Ectodermal cell (in vitro differentiated cells): Measurements from ENCODE around the gene CMTM1.
"Not testable (repeated sequence)": the region's sequence is repeated elsewhere in the genome, so short reads cannot be mapped to it uniquely, and the experiment has no call there.

Source experiments
- H3K27ac ChIP-seq: 2 replicates; pipeline ENCODE4 v1.7.0; 2013; ENCODE audit warnings: mild to moderate bottlenecking, low read depth, low read length; ENCODE audit not compliant: insufficient read depth, poor library complexity, severe bottlenecking
- H3K27me3 ChIP-seq: 2 replicates; pipeline ENCODE4 v1.7.0; 2013; ENCODE audit warnings: mild to moderate bottlenecking, low read length; ENCODE audit not compliant: insufficient read depth, control insufficient read depth, poor library complexity, severe bottlenecking
- H3K36me3 ChIP-seq: one replicate; pipeline ENCODE4 v1.7.0; 2013; ENCODE audit warnings: low read length; ENCODE audit not compliant: control insufficient read depth, insufficient read depth
- H3K4me1 ChIP-seq: one replicate; pipeline ENCODE4 v1.7.0; 2013; ENCODE audit warnings: low read length; ENCODE audit not compliant: control insufficient read depth, insufficient read depth
- H3K4me3 ChIP-seq: 2 replicates; pipeline ENCODE4 v1.7.0; 2013; ENCODE audit warnings: low read depth, low read length, control low read depth; ENCODE audit not compliant: insufficient read depth
- H3K9me3 ChIP-seq: 2 replicates; pipeline ENCODE4 v1.7.0; 2013; ENCODE audit warnings: mild to moderate bottlenecking, low read length, moderate library complexity; ENCODE audit not compliant: control insufficient read depth
- WGBS, 2 experiments: methylation state at CpG; one replicate each; pipeline ENCODE4 v1.1.7; 2013; ENCODE audit warnings: missing lambda C conversion rate in 2 of 2; 5-methylcytosine and 5-hydroxymethylcytosine counted together

Gene CMTM1

DNA sequence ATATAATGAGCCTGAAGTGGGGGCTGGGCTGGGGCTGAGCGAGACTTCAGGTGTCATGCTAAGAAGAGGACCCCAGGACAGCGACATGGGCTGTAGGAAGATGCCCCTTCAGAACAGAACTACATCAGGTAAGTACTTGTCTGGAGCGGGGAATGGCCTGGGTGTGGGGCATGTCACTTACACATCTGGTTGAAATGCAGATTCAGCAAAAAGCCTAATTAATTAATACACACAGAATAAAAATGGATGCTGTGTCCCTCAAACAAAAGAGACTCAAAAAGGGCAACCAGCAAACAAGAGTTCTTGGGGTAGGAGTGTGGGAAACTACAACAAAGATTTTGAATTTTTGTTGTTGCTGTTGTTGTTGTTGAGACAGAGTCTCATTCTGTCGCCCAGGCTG, 24.8 kb downstream of the CMTM1 start:
- H3K9me3 ChIP-seq: no peaks in the 10 kb centered on the region
- H3K27ac ChIP-seq: no peak overlapping the region
- no peaks in the 10 kb centered on the region for H3K4me1 ChIP-seq
- WGBS, 2 experiments: 82 to 87% methylated on average over 4 of the region's 4 CpGs
- no peaks in the 10 kb centered on the region for H3K36me3 ChIP-seq
- H3K4me3 ChIP-seq: no peak overlapping the region
- H3K27me3 ChIP-seq: no peaks in the 10 kb centered on the region

GRCh38 chr16:66592241-66592640, 26.0 kb downstream of the CMTM1 start:
- Histone ChIP-seq H3K4me3 (no peak overlapping the region), H3K27me3 (no peaks in the 10 kb centered on the region), H3K4me1 (no peaks in the 10 kb centered on the region), H3K9me3 (no peaks in the 10 kb centered on the region), H3K36me3 (no peaks in the 10 kb centered on the region), H3K27ac (no peak overlapping the region)
- 81 to 87% methylated on average over 3 of the region's 3 CpGs for WGBS, 2 experiments

DNA sequence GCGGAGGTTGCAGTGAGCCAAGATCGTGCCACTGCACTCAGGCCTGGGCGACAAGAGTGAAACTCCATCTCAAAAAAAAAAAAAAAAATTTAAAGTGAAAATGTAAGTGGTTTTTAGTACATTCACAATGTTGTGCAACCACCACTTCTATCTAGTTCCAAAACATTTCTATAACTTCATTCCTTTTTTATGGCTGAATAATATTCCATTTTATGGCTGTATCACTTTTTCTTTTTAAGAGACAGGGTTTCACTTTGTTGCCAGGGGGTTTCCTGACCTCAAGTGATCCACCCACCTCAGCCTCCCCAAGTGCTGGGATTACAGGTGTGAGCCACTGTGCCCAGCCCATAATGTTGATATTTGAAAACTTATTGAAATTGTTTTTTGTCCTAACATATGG, 26.6 kb downstream of the CMTM1 start:
- 89 to 96% methylated on average over 2 to 3 of the region's 3 CpGs for WGBS, 2 experiments
- no peaks in the 10 kb centered on the region for H3K36me3 ChIP-seq
- H3K27ac ChIP-seq: no peak overlapping the region
- H3K4me1 ChIP-seq: no peaks in the 10 kb centered on the region
- H3K4me3 ChIP-seq: no peak overlapping the region
- no peaks in the 10 kb centered on the region for H3K27me3 ChIP-seq
- H3K9me3 ChIP-seq: no peaks in the 10 kb centered on the region

GRCh38 chr16:66594739-66595138, 28.5 kb downstream of the CMTM1 start:
- no peak overlapping the region for H3K27ac ChIP-seq
- no peaks in the 10 kb centered on the region for H3K4me1 ChIP-seq
- WGBS, 2 experiments: 88 to 90% methylated on average over 7 of the region's 7 CpGs
- H3K27me3 ChIP-seq: no peaks in the 10 kb centered on the region
- no peaks in the 10 kb centered on the region for H3K9me3 ChIP-seq
- no peak overlapping the region for H3K4me3 ChIP-seq
- H3K36me3 ChIP-seq: no peaks in the 10 kb centered on the region

GRCh38 chr16:66596559-66596958, 30.3 kb downstream of the CMTM1 start:
- not testable (repeated sequence) for H3K27ac ChIP-seq, H3K4me1 ChIP-seq, H3K36me3 ChIP-seq, H3K4me3 ChIP-seq, H3K9me3 ChIP-seq, H3K27me3 ChIP-seq
- WGBS, 2 experiments: 83 to 100% methylated on average over 4 of the region's 4 CpGs

DNA sequence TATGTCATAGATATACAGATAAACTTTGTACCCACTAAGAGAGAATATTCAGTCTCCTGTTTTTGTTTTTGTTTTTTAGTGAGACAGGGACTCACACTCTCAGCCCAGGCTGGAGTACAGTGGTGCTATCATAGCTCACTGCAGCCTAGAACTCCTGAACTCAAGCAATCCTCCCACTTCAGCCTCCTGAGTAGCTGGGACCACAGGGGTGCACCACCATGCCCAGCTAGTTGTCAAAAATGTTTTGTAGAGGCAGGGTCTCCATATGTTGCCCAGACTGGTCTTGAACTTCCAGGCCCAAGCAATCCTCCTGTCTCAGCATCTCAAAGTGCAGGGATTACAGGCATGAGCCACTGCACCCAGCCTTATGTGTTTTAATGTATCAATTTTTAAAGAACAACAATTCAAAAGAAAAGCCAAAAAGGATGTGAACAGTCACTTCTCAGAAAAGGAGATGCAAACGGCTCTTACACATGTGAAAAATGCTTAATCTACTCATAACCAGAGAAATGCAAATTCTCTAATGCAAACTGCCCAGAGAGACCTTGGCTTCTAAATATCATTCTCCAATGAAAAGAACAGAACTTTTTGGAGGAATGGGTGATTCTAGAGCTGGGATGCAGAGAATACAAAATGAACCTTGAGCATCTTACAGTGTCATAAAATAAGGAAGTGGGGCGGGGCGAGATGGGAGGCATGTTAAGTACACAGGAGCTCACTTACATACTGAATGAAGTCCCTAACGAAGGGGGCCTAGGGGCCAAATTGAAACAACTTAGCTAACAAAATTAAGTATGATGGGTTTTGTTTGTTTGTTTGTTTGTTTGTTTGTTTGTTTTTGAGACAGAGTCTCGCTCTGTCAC, 31.0 kb downstream of the CMTM1 start:
- no peak overlapping the region for H3K4me3 ChIP-seq
- no peaks in the 10 kb centered on the region for H3K36me3 ChIP-seq
- no peaks in the 10 kb centered on the region for H3K9me3 ChIP-seq
- WGBS, 2 experiments: 95 to 96% methylated on average over 5 of the region's 5 CpGs
- no peak overlapping the region for H3K27ac ChIP-seq
- no peaks in the 10 kb centered on the region for H3K4me1 ChIP-seq
- no peaks in the 10 kb centered on the region for H3K27me3 ChIP-seq

DNA sequence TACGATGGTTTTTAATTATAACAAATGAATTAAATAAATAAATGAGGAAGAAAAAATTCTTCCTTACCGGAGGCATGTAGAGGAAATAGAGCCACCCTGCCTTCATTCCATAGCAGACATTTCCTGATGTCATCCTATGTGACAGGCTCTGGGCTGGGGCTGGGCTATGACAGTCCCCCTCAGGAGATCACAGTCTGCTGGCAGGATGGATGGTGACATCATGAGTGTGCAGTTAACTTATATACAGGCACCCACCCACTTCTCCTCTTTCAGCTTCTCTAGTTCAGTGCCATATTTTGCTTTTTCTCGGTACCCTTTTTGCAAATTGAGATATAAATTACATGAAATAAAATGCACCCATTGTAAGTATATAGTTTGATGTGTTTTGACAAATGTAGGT, 31.9 kb downstream of the CMTM1 start:
- Histone ChIP-seq H3K4me3 (no peak overlapping the region), H3K27me3 (no peaks in the 10 kb centered on the region), H3K27ac (no peak overlapping the region), H3K4me1 (no peaks in the 10 kb centered on the region), H3K36me3 (no peaks in the 10 kb centered on the region), H3K9me3 (no peaks in the 10 kb centered on the region)
- WGBS, 2 experiments: 88 to 92% methylated on average over 1 to 2 of the region's 3 CpGs

- Histone ChIP-seq H3K27ac (no peak overlapping the region), H3K4me1 (no peaks in the 10 kb centered on the region), H3K27me3 (no peaks in the 10 kb centered on the region), H3K36me3 (no peaks in the 10 kb centered on the region), H3K4me3 (no peak overlapping the region), H3K9me3 (no peaks in the 10 kb centered on the region)
- 92 to 97% methylated on average over 4 of the region's 4 CpGs for WGBS, 2 experiments
These were observed 33.5 kb downstream of the CMTM1 start for GRCh38 chr16:66599726-66600125.

- 95 to 98% methylated on average over 1 of the region's 1 CpG for WGBS, 2 experiments
- Histone ChIP-seq H3K36me3 (no peaks in the 10 kb centered on the region), H3K27me3 (no peaks in the 10 kb centered on the region), H3K4me3 (no peak overlapping the region), H3K27ac (no peak overlapping the region), H3K9me3 (no peaks in the 10 kb centered on the region), H3K4me1 (no peaks in the 10 kb centered on the region)
These were observed 34.2 kb downstream of the CMTM1 start for GRCh38 chr16:66600477-66600876.

GRCh38 chr16:66601471-66601870, 35.2 kb downstream of the CMTM1 start:
- Histone ChIP-seq H3K4me1 (peaks cover 4% of the 10 kb centered on the region), H3K27me3 (no peaks in the 10 kb centered on the region), H3K27ac (no peak overlapping the region), H3K9me3 (no peaks in the 10 kb centered on the region), H3K4me3 (no peak overlapping the region), H3K36me3 (no peaks in the 10 kb centered on the region)
- 91 to 94% methylated on average over 5 of the region's 5 CpGs for WGBS, 2 experiments
